ENCODE measurements around the gene SEMA4D.

Gene SEMA4D

GRCh38 chr9:89444274-89444673, 53.6 kb downstream of the SEMA4D start:
- Histone ChIP-seq H3K9me3 (ENCODE audit: insufficient read depth, low read length) (no peaks in the 10 kb centered on the region), H3K36me3 (ENCODE audit: insufficient read depth, insufficient read length, low read length) (no peaks in the 10 kb centered on the region), H3K4me1 (ENCODE audit: insufficient read depth, insufficient read length) (peaks cover 22% of the 10 kb centered on the region), H3K4me3 (ENCODE audit: insufficient read length, low read depth) (no peak overlapping the region), H3K27me3 (ENCODE audit: insufficient read depth, insufficient read length) (no peaks in the 10 kb centered on the region), H3K9ac (ENCODE audit: insufficient read length, low read depth) (no peak overlapping the region)
- TF ChIP-seq SUZ12 (IDR thresholded peaks at IDR 0.05; ENCODE audit: extremely low read depth, insufficient read depth, insufficient read length) (no peak), ZNF274 (IDR thresholded peaks at IDR 0.05; ENCODE audit: low read depth, low read length) (no peak), YY1 (IDR thresholded peaks at IDR 0.05; ENCODE audit: insufficient read depth, insufficient read length) (no peak)
- no peak for DNase-seq (ENCODE audit: low read depth, low spot score)

GRCh38 chr9:89442981-89443814, 54.7 kb downstream of the SEMA4D start:
- peak overlapping the region; percentile 13 for H3K9ac ChIP-seq (ENCODE audit: insufficient read length, low read depth)
- no peaks in the 10 kb centered on the region for H3K9me3 ChIP-seq (ENCODE audit: insufficient read depth, low read length)
- no peak overlapping the region for H3K4me3 ChIP-seq (ENCODE audit: insufficient read length, low read depth)
- no peaks in the 10 kb centered on the region for H3K27me3 ChIP-seq (ENCODE audit: insufficient read depth, insufficient read length)
- H3K36me3 ChIP-seq (ENCODE audit: insufficient read depth, insufficient read length, low read length): no peaks in the 10 kb centered on the region
- H3K4me1 ChIP-seq (ENCODE audit: insufficient read depth, insufficient read length): peaks cover 17% of the 10 kb centered on the region
- TF ChIP-seq YY1 (IDR thresholded peaks at IDR 0.05; ENCODE audit: insufficient read depth, insufficient read length) (no peak), ZNF274 (IDR thresholded peaks at IDR 0.05; ENCODE audit: low read depth, low read length) (no peak), SUZ12 (IDR thresholded peaks at IDR 0.05; ENCODE audit: extremely low read depth, insufficient read depth, insufficient read length) (no peak)
- DNase-seq (ENCODE audit: low read depth, low spot score): no peak

- TF ChIP-seq SUZ12 (IDR thresholded peaks at IDR 0.05; ENCODE audit: extremely low read depth, insufficient read depth, insufficient read length): no peak
- no peak for TF ChIP-seq ZNF274 (IDR thresholded peaks at IDR 0.05; ENCODE audit: low read depth, low read length)
- no peak for TF ChIP-seq YY1 (IDR thresholded peaks at IDR 0.05; ENCODE audit: insufficient read depth, insufficient read length)
- Histone ChIP-seq H3K27me3 (ENCODE audit: insufficient read depth, insufficient read length) (no peaks in the 10 kb centered on the region), H3K9ac (ENCODE audit: insufficient read length, low read depth) (peak overlapping the region; percentile 13), H3K4me1 (ENCODE audit: insufficient read depth, insufficient read length) (peaks cover 16% of the 10 kb centered on the region), H3K36me3 (ENCODE audit: insufficient read depth, insufficient read length, low read length) (no peaks in the 10 kb centered on the region), H3K4me3 (ENCODE audit: insufficient read length, low read depth) (no peak overlapping the region), H3K9me3 (ENCODE audit: insufficient read depth, low read length) (no peaks in the 10 kb centered on the region)
- no peak for DNase-seq (ENCODE audit: low read depth, low spot score)
Measured at GRCh38 chr9:89442501-89442978, 55.4 kb downstream of the SEMA4D start.

GRCh38 chr9:89441986-89442385, 55.9 kb downstream of the SEMA4D start:
- Histone ChIP-seq H3K4me1 (ENCODE audit: insufficient read depth, insufficient read length) (peaks cover 21% of the 10 kb centered on the region), H3K36me3 (ENCODE audit: insufficient read depth, insufficient read length, low read length) (no peaks in the 10 kb centered on the region), H3K27me3 (ENCODE audit: insufficient read depth, insufficient read length) (no peaks in the 10 kb centered on the region), H3K9me3 (ENCODE audit: insufficient read depth, low read length) (no peaks in the 10 kb centered on the region), H3K9ac (ENCODE audit: insufficient read length, low read depth) (no peak overlapping the region), H3K4me3 (ENCODE audit: insufficient read length, low read depth) (no peak overlapping the region)
- no peak for DNase-seq (ENCODE audit: low read depth, low spot score)
- no peak for TF ChIP-seq YY1 (IDR thresholded peaks at IDR 0.05; ENCODE audit: insufficient read depth, insufficient read length)
- TF ChIP-seq SUZ12 (IDR thresholded peaks at IDR 0.05; ENCODE audit: extremely low read depth, insufficient read depth, insufficient read length): no peak
- no peak for TF ChIP-seq ZNF274 (IDR thresholded peaks at IDR 0.05; ENCODE audit: low read depth, low read length)

- no peak for DNase-seq (ENCODE audit: low read depth, low spot score)
- no peaks in the 10 kb centered on the region for H3K9me3 ChIP-seq (ENCODE audit: insufficient read depth, low read length)
- no peaks in the 10 kb centered on the region for H3K36me3 ChIP-seq (ENCODE audit: insufficient read depth, insufficient read length, low read length)
- TF ChIP-seq SUZ12 (IDR thresholded peaks at IDR 0.05; ENCODE audit: extremely low read depth, insufficient read depth, insufficient read length) (no peak), ZNF274 (IDR thresholded peaks at IDR 0.05; ENCODE audit: low read depth, low read length) (no peak)
- H3K27me3 ChIP-seq (ENCODE audit: insufficient read depth, insufficient read length): no peaks in the 10 kb centered on the region
- no peak overlapping the region for H3K4me3 ChIP-seq (ENCODE audit: insufficient read length, low read depth)
- H3K4me1 ChIP-seq (ENCODE audit: insufficient read depth, insufficient read length): peaks cover 23% of the 10 kb centered on the region
- no peak overlapping the region for H3K9ac ChIP-seq (ENCODE audit: insufficient read length, low read depth)
Measured at GRCh38 chr9:89441655-89441970, 56.3 kb downstream of the SEMA4D start.

GRCh38 chr9:89440951-89441654, 56.8 kb downstream of the SEMA4D start:
- Histone ChIP-seq H3K4me1 (ENCODE audit: insufficient read depth, insufficient read length) (peaks cover 24% of the 10 kb centered on the region), H3K4me3 (ENCODE audit: insufficient read length, low read depth) (no peak overlapping the region), H3K9ac (ENCODE audit: insufficient read length, low read depth) (no peak overlapping the region), H3K9me3 (ENCODE audit: insufficient read depth, low read length) (no peaks in the 10 kb centered on the region), H3K27me3 (ENCODE audit: insufficient read depth, insufficient read length) (no peaks in the 10 kb centered on the region), H3K36me3 (ENCODE audit: insufficient read depth, insufficient read length, low read length) (no peaks in the 10 kb centered on the region)
- TF ChIP-seq ZNF274 (IDR thresholded peaks at IDR 0.05; ENCODE audit: low read depth, low read length) (no peak), SUZ12 (IDR thresholded peaks at IDR 0.05; ENCODE audit: extremely low read depth, insufficient read depth, insufficient read length) (no peak), YY1 (IDR thresholded peaks at IDR 0.05; ENCODE audit: insufficient read depth, insufficient read length) (no peak)
- no peak for DNase-seq (ENCODE audit: low read depth, low spot score)

GRCh38 chr9:89440548-89440947, 57.4 kb downstream of the SEMA4D start:
- TF ChIP-seq SUZ12 (IDR thresholded peaks at IDR 0.05; ENCODE audit: extremely low read depth, insufficient read depth, insufficient read length) (no peak), YY1 (IDR thresholded peaks at IDR 0.05; ENCODE audit: insufficient read depth, insufficient read length) (no peak), ZNF274 (IDR thresholded peaks at IDR 0.05; ENCODE audit: low read depth, low read length) (no peak)
- Histone ChIP-seq H3K27me3 (ENCODE audit: insufficient read depth, insufficient read length) (no peaks in the 10 kb centered on the region), H3K4me1 (ENCODE audit: insufficient read depth, insufficient read length) (peaks cover 29% of the 10 kb centered on the region), H3K36me3 (ENCODE audit: insufficient read depth, insufficient read length, low read length) (no peaks in the 10 kb centered on the region), H3K9ac (ENCODE audit: insufficient read length, low read depth) (no peak overlapping the region), H3K4me3 (ENCODE audit: insufficient read length, low read depth) (no peak overlapping the region), H3K9me3 (ENCODE audit: insufficient read depth, low read length) (no peaks in the 10 kb centered on the region)
- DNase-seq (ENCODE audit: low read depth, low spot score): no peak

Data from NT2/D1 (cell line).